Thyroid gland (tissue), 4 donors: ENCODE measurements around the gene KCNG4. TPM values are rescaled to one million over a fixed set of nuclear protein-coding genes. Genes with fewer than 3 reads are reported as not detected.

Experiments
- DNase-seq, 2 donors: peaks; one replicate each; pipeline ENCODE4 v3.0.0-alpha.2; 2019
- H3K27ac ChIP-seq, 3 donors: fragments of 200-600 bp; sonication (generic); 1 replicate in 2 of 3; 2 replicates in 1 of 3; pipeline ENCODE4 v1.5.1; 2016 to 2019; ENCODE audit warnings: mild to moderate bottlenecking in 1 of 3, moderate library complexity in 1 of 3
- H3K27me3 ChIP-seq: fragments of 200-600 bp; sonication (generic); one replicate; pipeline ENCODE4 v1.5.1; 2019
- H3K36me3 ChIP-seq, 2 donors: fragments of 200-600 bp; sonication (generic); one replicate each; pipeline ENCODE4 v1.5.1; 2016 to 2019
- H3K4me1 ChIP-seq, 2 donors: fragments of 200-600 bp; sonication (generic); one replicate each; pipeline ENCODE4 v1.5.1; 2017 to 2019
- H3K4me3 ChIP-seq, 3 donors: fragments of 200-600 bp; sonication (generic); replicated peaks in 1 of 3; 1 replicate in 2 of 3; 2 replicates in 1 of 3; pipeline ENCODE4 v1.5.1; 2016; ENCODE audit warnings: mild to moderate bottlenecking in 1 of 3
- H3K9me3 ChIP-seq: fragments of 200-600 bp; sonication (generic); one replicate; pipeline ENCODE4 v1.5.1; 2017
- CTCF ChIP-seq, 6 experiments: fragments of 200-600 bp in 3 of 6; fragments of 450-650 bp in 3 of 6; sonication (generic) in 3 of 6; IDR thresholded peaks; one replicate each; pipeline ENCODE4 v1.5.1; 2016 to 2019; ENCODE audit warnings: antibody characterized with exemption in 6 of 6, mild to moderate bottlenecking in 2 of 6, inconsistent platforms in 1 of 6, moderate library complexity in 1 of 6
- POLR2A ChIP-seq, 2 donors: fragments of 450-650 bp; IDR thresholded peaks; one replicate each; pipeline ENCODE4 v1.6.1; 2017; ENCODE audit warnings: antibody characterized with exemption in 2 of 2, mild to moderate bottlenecking in 2 of 2, moderate library complexity in 1 of 2
- WGBS, 2 donors: methylation state at CpG; one replicate each; pipeline ENCODE4 v1.1.5; 2017; 5-methylcytosine and 5-hydroxymethylcytosine counted together
- intact Hi-C: fragments of 100-400 bp; cut with DNase I; formaldehyde crosslinking; loops from one replicate; pipeline ENCODE4 v1.15.1; 2023
- total RNA-seq, 4 donors: library from RNA; depleted of rRNA; stranded (reverse); fragments of >200 nt; gene quantifications; one replicate each; pipeline ENCODE4 v1.2.3, GENCODE V29; 2016

Gene KCNG4
- total RNA-seq, 4 donors from 2014 or later, result not detected

- Histone ChIP-seq H3K27ac (no peak overlapping the region), H3K4me3 (no peak overlapping the region), H3K36me3 (no peaks in the 10 kb centered on the region), H3K27me3 (no peaks in the 10 kb centered on the region), H3K9me3 (no peaks in the 10 kb centered on the region), H3K4me1 (no peaks in the 10 kb centered on the region)
- 85 to 92% methylated on average over 20 to 25 of the region's 38 CpGs for WGBS, 2 donors
- TF ChIP-seq CTCF (IDR thresholded peaks at IDR 0.05) (no peak), POLR2A (IDR thresholded peaks at IDR 0.05) (no peak)
- no peak for DNase-seq
- intact Hi-C loops, result loop anchor here (10.0 kb wide), 1 partner anchor 289 kb away; no protein-coding TSS in a partner anchor
These were observed 44.4 kb downstream of the KCNG4 start for GRCh38 chr16:84195201-84196093.

GRCh38 chr16:84194470-84195200 lies 45.2 kb downstream of the KCNG4 start:
- no peaks in the 10 kb centered on the region for H3K4me1 ChIP-seq
- intact Hi-C loops, result loop anchor here (10.0 kb wide), 1 partner anchor 290 kb away; no protein-coding TSS in a partner anchor
- no peak for TF ChIP-seq CTCF (IDR thresholded peaks at IDR 0.05)
- DNase-seq, result no peak
- H3K4me3 ChIP-seq, result no peak overlapping the region
- no peak overlapping the region for H3K27ac ChIP-seq
- 71 to 77% methylated on average over 27 to 30 of the region's 34 CpGs for WGBS, 2 donors
- no peaks in the 10 kb centered on the region for H3K27me3 ChIP-seq
- H3K9me3 ChIP-seq, result no peaks in the 10 kb centered on the region
- no peaks in the 10 kb centered on the region for H3K36me3 ChIP-seq

- H3K36me3 ChIP-seq, result no peaks in the 10 kb centered on the region
- WGBS, 2 donors, result 82 to 88% methylated on average over 11 of the region's 11 CpGs
These were observed 45.8 kb downstream of the KCNG4 start for GRCh38 chr16:84194018-84194417.

GRCh38 chr16:84193480-84193879 lies 46.3 kb downstream of the KCNG4 start:
- WGBS, 2 donors, result 89 to 90% methylated on average over 7 of the region's 7 CpGs
- Histone ChIP-seq H3K36me3 (no peaks in the 10 kb centered on the region), H3K4me1 (no peaks in the 10 kb centered on the region), H3K27me3 (no peaks in the 10 kb centered on the region), H3K4me3 (no peak overlapping the region), H3K9me3 (no peaks in the 10 kb centered on the region), H3K27ac (no peak overlapping the region)
- no peak for DNase-seq
- TF ChIP-seq POLR2A (IDR thresholded peaks at IDR 0.05) (no peak), CTCF (IDR thresholded peaks at IDR 0.05) (no peak)
- intact Hi-C loops, result loop anchor here (10.0 kb wide), 1 partner anchor 291 kb away; no protein-coding TSS in a partner anchor

More at GRCh38 chr16:84194018-84194417, 45.8 kb downstream of the KCNG4 start:
- Histone ChIP-seq H3K27me3 (no peaks in the 10 kb centered on the region), H3K4me1 (no peaks in the 10 kb centered on the region), H3K27ac (no peak overlapping the region), H3K9me3 (no peaks in the 10 kb centered on the region), H3K4me3 (no peak overlapping the region)
- no peak for DNase-seq
- TF ChIP-seq POLR2A (IDR thresholded peaks at IDR 0.05), result no peak
- intact Hi-C loops, result loop anchor here (10.0 kb wide), 1 partner anchor 291 kb away; no protein-coding TSS in a partner anchor

GRCh38 chr16:84191466-84191865 lies 48.3 kb downstream of the KCNG4 start:
- 91 to 100% methylated on average over 7 to 10 of the region's 16 CpGs for WGBS, 2 donors
- no peak overlapping the region for H3K4me3 ChIP-seq
- peaks cover 0 to 2% of the 10 kb centered on the region in 2 donors for H3K4me1 ChIP-seq
- no peak for DNase-seq
- H3K9me3 ChIP-seq, result no peaks in the 10 kb centered on the region
- H3K27me3 ChIP-seq, result no peaks in the 10 kb centered on the region
- no peak overlapping the region for H3K27ac ChIP-seq
- no peaks in the 10 kb centered on the region for H3K36me3 ChIP-seq
- intact Hi-C loops, result loop anchor here (10.0 kb wide), 1 partner anchor 293 kb away; no protein-coding TSS in a partner anchor
- TF ChIP-seq POLR2A (IDR thresholded peaks at IDR 0.05) (no peak), CTCF (IDR thresholded peaks at IDR 0.05) (no peak)
